Measurements from ENCODE around the gene TSPAN1.

DNA sequence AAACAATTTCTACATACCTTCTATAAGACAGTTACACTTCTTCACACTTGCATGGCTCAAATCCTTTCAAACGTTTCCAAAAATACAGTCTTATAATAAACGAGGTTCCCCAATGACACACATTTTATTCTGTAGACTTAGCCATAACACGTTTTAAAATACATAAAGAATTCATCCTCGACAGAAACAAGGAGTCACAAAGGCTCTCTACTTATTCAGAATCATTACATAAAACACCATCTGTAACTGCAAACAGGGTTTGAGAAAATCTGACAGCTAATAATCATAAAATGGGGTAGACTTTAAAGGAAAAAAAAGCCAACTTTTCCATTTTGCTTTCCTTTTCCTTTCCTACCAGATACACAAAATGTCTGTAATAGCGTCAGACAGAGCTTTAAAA, 44.3 kb upstream of the TSPAN1 start:
- TF ChIP-seq CTCF (IDR thresholded peaks at IDR 0.05) (no peak), POLR2A (IDR thresholded peaks at IDR 0.05) (no peak), POLR2AphosphoS5 (IDR thresholded peaks at IDR 0.05; ENCODE audit: insufficient read depth in 1 of 2, low read depth in 1 of 2) (no peak)

Data from vagina (tissue), 2 donors.